IMR-90 (cell line): ENCODE measurements around the gene SHE. TPM values are rescaled to one million over a fixed set of nuclear protein-coding genes. Genes with fewer than 3 reads are reported as not detected.

Experiments used
- ATAC-seq: fragments of 200-7000 bp; cut with Tn5 transposase; 2 replicates; pipeline ENCODE4 v1.9.1; 2020; ENCODE audit warnings: low read depth, mild to moderate bottlenecking, moderate library complexity
- Bru-seq: library from RNA; stranded (reverse); fragments of 400-500 nt; gene quantifications from one replicate; lab custom pipeline; 2021; lab: Mats Ljungman, UMichigan
- BruChase-seq, 2 experiments: library from RNA; stranded (reverse); fragments of 400-500 nt; gene quantifications; one replicate each; lab custom pipeline; 2021; lab: Mats Ljungman, UMichigan
- BruUV-seq: library from RNA; stranded (reverse); fragments of 400-500 nt; replicated peaks from 2 replicates; lab custom pipeline; 2021; lab: Mats Ljungman, UMichigan
- CTCF ChIA-PET: fragments of 300-600 bp; formaldehyde crosslinking; extraction: SDS; loops from one replicate; lab custom pipeline; 2021; ENCODE audit warnings: antibody characterized with exemption; lab: Yijun Ruan, JAX
- POLR2A ChIA-PET: fragments of 300-600 bp; sonication (Branson Sonifier 250); formaldehyde crosslinking; loops from one replicate; lab custom pipeline; 2022; ENCODE audit warnings: antibody characterized with exemption; ENCODE audit not compliant: unreplicated experiment; lab: Charles Lee
- DNase-seq: peaks from one replicate; pipeline ENCODE4 v3.0.0; 2013
- H2AFZ ChIP-seq: replicated peaks from 2 replicates; pipeline ENCODE3; 2013; ENCODE audit warnings: low read length, mild to moderate bottlenecking; ENCODE audit not compliant: poor library complexity
- H2AK5ac ChIP-seq: 2 replicates; pipeline ENCODE4 v1.6.1; 2013; ENCODE audit warnings: low read depth, low read length, inconsistent platforms
- H2AK9ac ChIP-seq: replicated peaks from 2 replicates; pipeline ENCODE3; 2013; ENCODE audit warnings: mild to moderate bottlenecking, low read depth, low read length, moderate library complexity; ENCODE audit not compliant: poor library complexity
- H2BK120ac ChIP-seq: 2 replicates; pipeline ENCODE4 v1.6.1; 2013; ENCODE audit warnings: low read depth, low read length, inconsistent platforms
- H2BK15ac ChIP-seq: 3 replicates; pipeline ENCODE4 v1.6.1; 2013; ENCODE audit warnings: low read depth, low read length, inconsistent platforms
- H2BK20ac ChIP-seq: 2 replicates; pipeline ENCODE4 v1.6.1; 2013; ENCODE audit warnings: low read depth, mild to moderate bottlenecking, inconsistent platforms, low read length, moderate library complexity
- H2BK5ac ChIP-seq: 2 replicates; pipeline ENCODE4 v1.6.1; 2013; ENCODE audit warnings: mild to moderate bottlenecking, low read depth, low read length, inconsistent platforms; ENCODE audit not compliant: poor library complexity, severe bottlenecking
- H3K14ac ChIP-seq: replicated peaks from 2 replicates; pipeline ENCODE4 v1.6.1; 2013; ENCODE audit warnings: low read depth, low read length, inconsistent platforms
- H3K18ac ChIP-seq: 2 replicates; pipeline ENCODE4 v1.6.1; 2013; ENCODE audit warnings: low read depth, low read length, control low read depth
- H3K23ac ChIP-seq: 2 replicates; pipeline ENCODE4 v1.6.1; 2013; ENCODE audit warnings: low read depth, low read length, inconsistent platforms
- H3K27ac ChIP-seq: 2 replicates; pipeline ENCODE4 v1.5.1; 2013; ENCODE audit warnings: mild to moderate bottlenecking, control low read depth, low read length; ENCODE audit not compliant: insufficient read depth
- H3K27me3 ChIP-seq: 2 replicates; pipeline ENCODE4 v1.6.1; 2013; ENCODE audit warnings: low read length; ENCODE audit not compliant: control insufficient read depth, insufficient read depth
- H3K36me3 ChIP-seq: 2 replicates; pipeline ENCODE4 v1.6.1; 2013; ENCODE audit warnings: low read length, mixed read lengths; ENCODE audit not compliant: control insufficient read depth, insufficient read depth
- H3K4ac ChIP-seq: 2 replicates; pipeline ENCODE4 v1.6.1; 2013; ENCODE audit warnings: low read depth, low read length, inconsistent platforms
- H3K4me1 ChIP-seq: 2 replicates; pipeline ENCODE4 v1.6.1; 2013; ENCODE audit warnings: low read length, mixed read lengths; ENCODE audit not compliant: control insufficient read depth, insufficient read depth
- H3K4me2 ChIP-seq: 2 replicates; pipeline ENCODE4 v1.6.1; 2013; ENCODE audit warnings: low read depth, mild to moderate bottlenecking, control low read depth, low read length, moderate library complexity
- H3K4me3 ChIP-seq: 2 replicates; pipeline ENCODE4 v1.5.1; 2013; ENCODE audit warnings: low read depth, mild to moderate bottlenecking, control low read depth, low read length, moderate library complexity; ENCODE audit not compliant: insufficient read depth
- H3K56ac ChIP-seq: 2 replicates; pipeline ENCODE4 v1.6.1; 2013; ENCODE audit warnings: low read length, inconsistent platforms; ENCODE audit not compliant: insufficient read depth; ENCODE audit errors: extremely low read depth
- H3K79me1 ChIP-seq, 2 experiments: 2 replicates each; pipeline ENCODE4 v1.6.1; 2013; ENCODE audit warnings: low read length in 2 of 2, inconsistent platforms in 1 of 2, low read depth in 1 of 2
- H3K9ac ChIP-seq: 2 replicates; pipeline ENCODE4 v1.6.1; 2013; ENCODE audit warnings: low read depth, low read length, control low read depth
- H3K9me1 ChIP-seq: 2 replicates; pipeline ENCODE4 v1.6.1; 2013; ENCODE audit warnings: low read length, inconsistent platforms; ENCODE audit not compliant: insufficient read depth
- H3K9me3 ChIP-seq: 2 replicates; pipeline ENCODE4 v1.6.1; 2013; ENCODE audit warnings: low read length; ENCODE audit not compliant: control insufficient read depth, insufficient read depth
- H4K20me1 ChIP-seq: 2 replicates; pipeline ENCODE4 v1.6.1; 2013; ENCODE audit warnings: low read length, inconsistent platforms; ENCODE audit not compliant: insufficient read depth
- H4K5ac ChIP-seq: 2 replicates; pipeline ENCODE4 v1.6.1; 2013; ENCODE audit warnings: mild to moderate bottlenecking, low read depth, low read length, control low read depth
- H4K8ac ChIP-seq, 2 experiments: 2 replicates each; pipeline ENCODE4 v1.6.1; 2013; ENCODE audit warnings: low read depth in 2 of 2, low read length in 2 of 2, control low read depth in 1 of 2, inconsistent platforms in 1 of 2
- H4K91ac ChIP-seq: 2 replicates; pipeline ENCODE4 v1.6.1; 2013; ENCODE audit warnings: low read depth, low read length, inconsistent platforms; ENCODE audit not compliant: insufficient read depth
- BHLHE40 ChIP-seq: fragments of 150-350 bp; IDR thresholded peaks from 2 replicates; pipeline ENCODE4 v1.6.1; 2016; ENCODE audit warnings: mild to moderate bottlenecking, low read depth, low read length
- CHD1 ChIP-seq: IDR thresholded peaks from 2 replicates; pipeline ENCODE4 v1.6.1; 2012; ENCODE audit warnings: low read depth, low read length, improper control_type of control experiment
- ELK1 ChIP-seq: fragments of 150-350 bp; IDR thresholded peaks from 2 replicates; pipeline ENCODE4 v1.6.1; 2016; ENCODE audit warnings: low read depth, mild to moderate bottlenecking, low read length, moderate library complexity, borderline replicate concordance
- MAFK ChIP-seq: IDR thresholded peaks from 2 replicates; pipeline ENCODE4 v1.6.1; 2012; ENCODE audit warnings: low read depth, low read length, improper control_type of control experiment
- MXI1 ChIP-seq: IDR thresholded peaks from 2 replicates; pipeline ENCODE4 v1.6.1; 2012; ENCODE audit warnings: low read depth, mild to moderate bottlenecking, low read length, moderate library complexity, borderline replicate concordance
- NFE2L2 ChIP-seq: fragments of 150-350 bp; IDR thresholded peaks from 2 replicates; pipeline ENCODE4 v1.6.1; 2016; ENCODE audit warnings: low read depth, mild to moderate bottlenecking, low read length
- RCOR1 ChIP-seq: IDR thresholded peaks from 2 replicates; pipeline ENCODE4 v1.6.1; 2012; ENCODE audit warnings: mild to moderate bottlenecking, low read length, improper control_type of control experiment; ENCODE audit not compliant: insufficient replicate concordance
- RFX5 ChIP-seq: IDR thresholded peaks from 2 replicates; pipeline ENCODE4 v1.8.0; 2012; ENCODE audit warnings: low read depth, mild to moderate bottlenecking, low read length, moderate library complexity
- USF2 ChIP-seq: fragments of 150-350 bp; IDR thresholded peaks from 2 replicates; pipeline ENCODE4 v1.6.1; 2017; ENCODE audit warnings: mild to moderate bottlenecking, antibody characterized with exemption, low read length, low read depth
- WGBS, 2 experiments: methylation state at CpG; one replicate each; pipeline versions ENCODE4 v1.1.5 to v1.1.7; 2013; ENCODE audit warnings: missing lambda C conversion rate in 2 of 2; ENCODE audit not compliant: insufficient read length in 1 of 2; ENCODE audit errors: extremely low coverage in 2 of 2; 5-methylcytosine and 5-hydroxymethylcytosine counted together
- dilution Hi-C: fragments of 300-500 bp; cut with HindIII; formaldehyde crosslinking; loops from one replicate; pipeline ENCODE4 v1.14.3; 2018; ENCODE audit warnings: low sequenced_read_pairs; ENCODE audit not compliant: unreplicated experiment
- in situ Hi-C: fragments of 300-500 bp; cut with MboI; formaldehyde crosslinking; loops from 3 replicates; pipeline ENCODE4 v1.14.3; 2019; ENCODE audit warnings: low sequenced_read_pairs, inconsistent platforms, mixed read lengths
- intact Hi-C: fragments of 100-400 bp; cut with micrococcal nuclease; formaldehyde crosslinking; loops from 2 replicates; pipeline ENCODE4 v1.10.0; 2022
- long read RNA-seq: library from polyadenylated mRNA; unstranded; transcript quantifications from one replicate; pipeline ENCODE4 v2.0.0, GENCODE V29; 2021; ENCODE audit not compliant: unreplicated experiment
- polyA plus RNA-seq, 3 experiments: library from polyadenylated mRNA; depleted of rRNA; stranded (reverse); fragments of >200 nt; gene quantifications; 2 replicates each; pipeline ENCODE4 v1.2.3, GENCODE V29; 2012; ENCODE audit warnings: low replicate concordance in 1 of 3
- total RNA-seq: library from RNA; depleted of rRNA; stranded (reverse); fragments of >200 nt; gene quantifications from 2 replicates; pipeline ENCODE4 v1.2.3, GENCODE V29; 2012; rRNA removed

Gene SHE
- total RNA-seq (not detected in 2 replicates), polyA plus RNA-seq (2012; rRNA removed) (not detected in 2 replicates), Bru-seq, nascent RNA (not detected), BruChase-seq, experiment 1, labeled RNA remaining after a 6-hour chase (not detected), BruChase-seq, experiment 2, labeled RNA remaining after a 2-hour chase (not detected)
- polyA plus RNA-seq (2012; cell fraction: cytosol; rRNA removed): not detected in 2 replicates
- polyA plus RNA-seq (2012; cell fraction: nucleus; rRNA removed; ENCODE audit: low replicate concordance): not detected in 2 replicates
- long read RNA-seq: 0 reads

GRCh38 chr1:154502066-154502743 lies at the start of gene SHE, which contains the start of gene TDRD10:
Gene SHE (minus strand): TSS chr1:154502412. CDS start chr1:154502026, 386 bp downstream.
Gene TDRD10 (plus strand): TSS chr1:154502219. CDS start chr1:154506904, 4,685 bp downstream.
- Histone ChIP-seq H3K18ac (no peak within 1 kb of the TSS), H2BK15ac (no peak within 1 kb of the TSS), H3K14ac (no peak within 1 kb of the TSS), H3K4me3 (peak within 1 kb of the TSS; percentile 2; the same call in 1 of the 2 replicates), H2BK20ac (no peak within 1 kb of the TSS), H3K9ac (no peak within 1 kb of the TSS), H3K9me3 (peaks cover 29% of the 10 kb centered on the region), H2BK120ac (no peak within 1 kb of the TSS), H3K79me1 (no peaks in the 10 kb centered on the region), H4K8ac (no peak within 1 kb of the TSS), H2AFZ (peak within 1 kb of the TSS; percentile 51), H2AK9ac (peak within 1 kb of the TSS; percentile 37), H2BK5ac (no peak within 1 kb of the TSS), H3K27ac (no peak within 1 kb of the TSS), H4K91ac (no peak within 1 kb of the TSS), H3K27me3 (peaks cover 71% of the 10 kb centered on the region), H3K23ac (no peak within 1 kb of the TSS), H3K56ac (no peak within 1 kb of the TSS), H2AK5ac (no peak within 1 kb of the TSS), H4K20me1 (no peaks in the 10 kb centered on the region), H3K4me2 (no peak within 1 kb of the TSS; the same call in 1 of the 2 replicates), H3K36me3 (no peaks in the 10 kb centered on the region), H3K4ac (no peak within 1 kb of the TSS), H3K9me1 (no peaks in the 10 kb centered on the region), H4K5ac (no peak within 1 kb of the TSS), H3K4me1 (peaks cover 2% of the 10 kb centered on the region; the same call in 1 of the 2 replicates)
- ChIA-PET POLR2A (no interaction called here), CTCF (interaction anchor here (0.6 kb wide), 1 partner anchor 229 kb away, joined by 3 read pairs; no protein-coding TSS in a partner anchor)
- in situ Hi-C loops: no loop called here
- intact Hi-C loops: no loop called here
- DNase-seq: no peak
- WGBS, 2 experiments: 4% methylated on average over 49 of the region's 90 CpGs; no CpG with 5 or more reads in 1 of the 2 experiments
- peak; percentile 21; the same call in 1 of the 2 replicates for ATAC-seq
- BruUV-seq: no TSS peak
- TF ChIP-seq USF2 (no peak), NFE2L2 (no peak), BHLHE40 (no peak), MXI1 (no peak), ELK1 (no peak), MAFK (no peak), RFX5 (no peak), RCOR1 (no peak), CHD1 (no peak)
- dilution Hi-C loops: no loop called here
